Measurements from ENCODE around the gene ERICH4. TPM values are rescaled to one million over a fixed set of nuclear protein-coding genes. Genes with fewer than 3 reads are reported as not detected.
A peak's percentile ranks its signal among the peaks of the same experiment; 100 is the strongest.
"Not testable (repeated sequence)": the region's sequence is repeated elsewhere in the genome, so short reads cannot be mapped to it uniquely, and the experiment has no call there.

Gene ERICH4
- total RNA-seq, 1 donor from 2014 or later: not detected

DNA sequence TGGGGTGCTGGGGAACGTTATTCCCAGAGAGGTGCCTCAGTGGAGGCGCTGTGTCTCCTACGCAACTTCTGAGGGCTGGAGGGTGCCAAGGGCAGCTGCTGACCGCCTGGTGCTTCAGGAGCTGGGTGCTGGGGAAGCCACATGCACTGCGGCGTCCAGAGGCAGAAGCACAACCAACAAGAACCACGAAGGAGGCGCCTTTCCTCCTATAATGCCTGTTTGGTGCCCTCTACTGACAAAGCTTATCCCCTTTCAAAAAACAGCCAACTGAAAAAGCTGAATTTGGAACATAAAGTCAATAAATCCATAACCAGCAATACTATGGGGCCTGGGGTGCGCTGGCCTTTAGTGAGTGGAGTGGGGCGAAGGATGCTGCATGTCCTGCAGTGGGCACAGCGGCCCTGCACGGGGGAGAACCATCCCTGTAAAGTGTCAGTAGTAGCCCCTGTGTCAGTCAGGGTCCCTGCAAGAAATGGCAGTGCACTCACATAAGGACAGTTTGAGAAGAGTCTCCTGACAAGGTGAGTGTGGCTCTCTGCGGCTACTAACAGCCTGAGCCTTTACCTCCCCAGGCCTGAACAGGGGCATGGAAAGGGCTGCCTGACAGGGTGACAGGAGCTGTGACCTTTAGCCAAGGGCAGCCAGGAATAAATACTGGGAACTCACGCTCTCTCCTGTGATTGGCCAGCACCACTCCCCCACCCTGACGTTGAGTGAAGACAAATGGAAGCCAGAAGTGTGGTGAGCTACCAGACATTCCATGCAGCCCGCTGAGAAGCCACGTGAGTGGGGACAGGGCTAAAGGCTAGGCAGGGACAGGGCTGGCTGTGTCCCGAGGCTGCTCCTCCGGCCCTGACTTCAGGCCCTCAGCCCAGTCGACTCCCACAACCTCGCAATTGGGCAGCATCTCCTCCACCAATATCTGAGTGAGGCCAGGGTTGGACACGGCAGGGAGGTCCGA, 11.2 kb upstream of the ERICH4 start:
- peaks cover 22% of the 10 kb centered on the region for H3K4me1 Mint-ChIP-seq (ENCODE audit: low read depth)
- H3K27me3 Mint-ChIP-seq (ENCODE audit: low read depth): no peaks in the 10 kb centered on the region
- no peak overlapping the region for H3K4me3 Mint-ChIP-seq (ENCODE audit: low read depth)
- no peak for DNase-seq (ENCODE audit: low spot score)
- peaks cover 36% of the 10 kb centered on the region for H3K36me3 Mint-ChIP-seq (ENCODE audit: low read depth)
- H3K27ac Mint-ChIP-seq: no peak overlapping the region
- intact Hi-C loops (cut with micrococcal nuclease): no loop called here
- no peaks in the 10 kb centered on the region for H3K9me3 Mint-ChIP-seq

GRCh38 chr19:41433171-41433570, 9.8 kb upstream of the ERICH4 start:
- intact Hi-C loops (cut with micrococcal nuclease): no loop called here
- Mint-ChIP-seq H3K36me3 (ENCODE audit: low read depth) (peaks cover 43% of the 10 kb centered on the region), H3K27me3 (ENCODE audit: low read depth) (no peaks in the 10 kb centered on the region), H3K9me3 (no peaks in the 10 kb centered on the region), H3K4me3 (ENCODE audit: low read depth) (no peak overlapping the region), H3K27ac (no peak overlapping the region), H3K4me1 (ENCODE audit: low read depth) (peaks cover 14% of the 10 kb centered on the region)
- no peak for DNase-seq (ENCODE audit: low spot score)

- H3K4me3 Mint-ChIP-seq (ENCODE audit: low read depth): no peak overlapping the region
- no peaks in the 10 kb centered on the region for H3K9me3 Mint-ChIP-seq
- intact Hi-C loops (cut with micrococcal nuclease): no loop called here
- peaks cover 11% of the 10 kb centered on the region for H3K4me1 Mint-ChIP-seq (ENCODE audit: low read depth)
- peak overlapping the region; percentile 4 for H3K27ac Mint-ChIP-seq
- peaks cover 43% of the 10 kb centered on the region for H3K36me3 Mint-ChIP-seq (ENCODE audit: low read depth)
- DNase-seq (ENCODE audit: low spot score): no peak
- no peaks in the 10 kb centered on the region for H3K27me3 Mint-ChIP-seq (ENCODE audit: low read depth)
These were observed 8.5 kb upstream of the ERICH4 start for GRCh38 chr19:41434450-41434849.

GRCh38 chr19:41435376-41435775, 7.6 kb upstream of the ERICH4 start:
- H3K27me3 Mint-ChIP-seq (ENCODE audit: low read depth); DNase-seq (ENCODE audit: low spot score); H3K27ac Mint-ChIP-seq; intact Hi-C loops (cut with micrococcal nuclease); H3K4me3 Mint-ChIP-seq (ENCODE audit: low read depth); H3K9me3 Mint-ChIP-seq: not testable (repeated sequence)
- H3K36me3 Mint-ChIP-seq (ENCODE audit: low read depth): peaks cover 42% of the 10 kb centered on the region
- H3K4me1 Mint-ChIP-seq (ENCODE audit: low read depth): peaks cover 14% of the 10 kb centered on the region

- Mint-ChIP-seq H3K36me3 (ENCODE audit: low read depth) (peaks cover 39% of the 10 kb centered on the region), H3K4me3 (ENCODE audit: low read depth) (no peak overlapping the region), H3K4me1 (ENCODE audit: low read depth) (peaks cover 16% of the 10 kb centered on the region), H3K9me3 (no peaks in the 10 kb centered on the region), H3K27me3 (ENCODE audit: low read depth) (no peaks in the 10 kb centered on the region), H3K27ac (no peak overlapping the region)
- intact Hi-C loops (cut with micrococcal nuclease): no loop called here
- no peak for DNase-seq (ENCODE audit: low spot score)
These were observed 6.9 kb upstream of the ERICH4 start for GRCh38 chr19:41435936-41436673.

- Mint-ChIP-seq H3K4me1 (ENCODE audit: low read depth) (peaks cover 14% of the 10 kb centered on the region), H3K4me3 (ENCODE audit: low read depth) (no peak overlapping the region), H3K27ac (no peak overlapping the region), H3K36me3 (ENCODE audit: low read depth) (peaks cover 34% of the 10 kb centered on the region), H3K27me3 (ENCODE audit: low read depth) (no peaks in the 10 kb centered on the region), H3K9me3 (no peaks in the 10 kb centered on the region)
- no peak for DNase-seq (ENCODE audit: low spot score)
- intact Hi-C loops (cut with micrococcal nuclease): no loop called here
These were observed 6.3 kb upstream of the ERICH4 start for GRCh38 chr19:41436674-41436951.

DNA sequence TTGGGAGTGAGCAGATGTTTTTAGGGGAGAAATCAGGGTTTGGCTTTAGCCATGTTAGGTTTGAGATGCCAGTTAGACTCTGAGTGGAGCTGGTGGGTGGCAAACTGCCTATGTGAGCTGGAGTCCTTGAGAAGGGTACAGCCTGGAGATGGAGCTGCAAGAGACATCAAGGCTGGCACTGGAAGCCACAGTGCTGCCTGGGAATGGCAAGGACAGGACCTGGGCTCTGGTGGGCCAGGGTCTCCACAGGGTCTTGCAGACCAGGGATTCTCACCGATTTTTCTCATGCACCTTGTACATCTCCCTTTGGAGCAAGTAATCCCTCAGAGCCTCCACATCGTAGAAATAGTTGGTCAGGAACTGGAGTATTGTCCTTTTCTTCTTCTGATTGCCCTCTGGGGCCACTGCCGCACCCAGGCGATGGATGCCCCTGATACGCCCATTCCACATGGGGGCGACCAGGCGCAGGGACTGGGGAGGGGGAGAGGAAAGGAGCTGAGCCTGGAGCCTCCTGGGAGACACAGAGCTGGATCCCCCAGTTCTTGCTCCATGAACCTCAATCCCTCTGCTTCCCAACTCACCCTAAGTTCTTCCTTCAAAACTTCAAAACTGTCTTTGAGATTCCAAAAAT, 4.9 kb upstream of the ERICH4 start:
- no peak for DNase-seq (ENCODE audit: low spot score)
- Mint-ChIP-seq H3K27me3 (ENCODE audit: low read depth) (no peaks in the 10 kb centered on the region), H3K36me3 (ENCODE audit: low read depth) (peaks cover 19% of the 10 kb centered on the region), H3K9me3 (no peaks in the 10 kb centered on the region), H3K4me3 (ENCODE audit: low read depth) (peak overlapping the region; percentile 38), H3K27ac (peak overlapping the region; percentile 18), H3K4me1 (ENCODE audit: low read depth) (peaks cover 13% of the 10 kb centered on the region)
- intact Hi-C loops (cut with micrococcal nuclease): no loop called here

DNA sequence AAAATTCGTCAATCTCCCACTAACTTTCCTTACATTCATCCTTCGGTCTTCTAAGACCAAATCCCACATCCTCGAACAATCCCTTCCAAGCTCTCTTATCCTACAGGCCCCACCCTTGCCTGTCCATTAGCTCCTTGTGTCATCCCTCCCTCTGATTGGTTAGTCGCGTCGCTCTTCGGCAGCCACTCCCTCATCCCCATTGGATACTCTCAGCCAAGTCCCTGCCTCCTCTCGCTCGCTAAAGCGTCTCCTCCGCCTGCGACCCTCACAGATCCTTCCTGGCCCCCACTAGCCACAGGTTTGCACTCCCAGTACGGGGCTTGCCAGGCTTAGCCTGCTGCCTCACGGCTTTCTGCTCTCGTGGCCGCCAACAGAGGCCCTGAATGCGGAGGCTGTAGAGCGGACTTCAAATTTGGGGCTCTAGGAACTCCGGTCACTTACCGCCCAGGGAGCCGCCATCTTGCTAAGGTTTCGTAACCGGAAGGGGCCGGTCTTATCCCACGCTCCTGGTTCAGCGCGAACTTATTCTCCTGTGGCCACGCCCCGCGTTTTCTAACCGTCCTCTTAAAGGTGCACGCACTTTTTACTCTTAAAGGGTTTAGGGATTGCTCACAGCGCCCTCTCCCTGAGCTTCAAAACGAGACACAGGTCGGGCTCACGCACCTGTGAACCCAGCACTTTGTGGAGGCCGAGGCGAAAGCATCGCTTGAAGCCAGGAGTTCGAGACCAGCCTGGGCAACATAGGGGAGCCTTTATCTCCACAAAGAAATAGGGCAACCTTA, 3.3 kb upstream of the ERICH4 start, which contains the start of gene DMAC2:
Gene DMAC2, minus strand, starts transcription at position 472 of the 782 bp plus-strand sequence. Its CDS starts 13 bp downstream, at position 459.
- H3K4me3 Mint-ChIP-seq (ENCODE audit: low read depth): no peak within 1 kb of the TSS
- no peaks in the 10 kb centered on the region for H3K9me3 Mint-ChIP-seq
- H3K4me1 Mint-ChIP-seq (ENCODE audit: low read depth): peaks cover 10% of the 10 kb centered on the region
- H3K36me3 Mint-ChIP-seq (ENCODE audit: low read depth): peaks cover 15% of the 10 kb centered on the region
- DNase-seq (ENCODE audit: low spot score): peak; percentile 95
- no peak within 1 kb of the TSS for H3K27ac Mint-ChIP-seq
- intact Hi-C loops (cut with micrococcal nuclease): loop anchor here (1.0 kb wide), 1 partner anchor 42 kb away; the partner anchor contains the start of genes BCKDHA and EXOSC5
- no peaks in the 10 kb centered on the region for H3K27me3 Mint-ChIP-seq (ENCODE audit: low read depth)

DNA sequence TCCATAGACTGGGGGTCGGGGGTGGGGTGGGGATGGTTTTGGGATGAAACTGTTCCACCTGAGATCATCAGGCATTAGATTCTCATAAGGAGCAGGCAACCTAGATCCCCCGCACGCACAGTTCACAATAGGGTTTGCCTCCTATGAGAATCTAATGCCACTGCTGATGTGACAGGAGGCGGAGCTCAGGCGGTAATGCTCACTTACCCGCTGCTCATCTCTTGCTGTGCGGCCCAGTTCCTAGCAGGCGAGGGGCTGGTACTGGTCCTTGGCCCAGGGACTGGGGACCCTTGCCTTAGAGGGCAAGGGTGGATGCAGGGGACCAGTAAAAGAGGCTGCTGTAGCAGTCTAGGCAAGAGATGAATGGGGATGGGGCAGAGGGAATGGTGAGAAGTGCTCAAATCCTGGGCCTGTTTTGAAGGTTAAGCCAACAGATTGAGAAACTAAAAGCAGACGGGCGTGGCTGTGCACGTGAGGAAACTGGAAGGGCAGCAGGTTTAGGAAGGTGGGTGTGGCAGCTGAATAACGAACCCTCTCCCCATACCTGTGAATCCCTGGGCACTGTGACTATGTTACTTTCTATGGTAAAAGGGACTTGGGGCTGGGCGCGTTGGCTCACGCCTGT, 1.5 kb upstream of the ERICH4 start:
- Mint-ChIP-seq H3K27me3 (ENCODE audit: low read depth) (no peaks in the 10 kb centered on the region), H3K27ac (no peak overlapping the region), H3K36me3 (ENCODE audit: low read depth) (peaks cover 13% of the 10 kb centered on the region), H3K9me3 (no peaks in the 10 kb centered on the region), H3K4me1 (ENCODE audit: low read depth) (peaks cover 10% of the 10 kb centered on the region), H3K4me3 (ENCODE audit: low read depth) (no peak overlapping the region)
- no peak for DNase-seq (ENCODE audit: low spot score)
- intact Hi-C loops (cut with micrococcal nuclease): no loop called here

GRCh38 chr19:41443813-41444455, 978 bp downstream of the ERICH4 start:
- intact Hi-C loops (cut with micrococcal nuclease): no loop called here
- no peak overlapping the region for H3K27ac Mint-ChIP-seq

GRCh38 chr19:41445575-41445974, 2.6 kb downstream of the ERICH4 start:
- Mint-ChIP-seq H3K27me3 (ENCODE audit: low read depth) (peaks cover 3% of the 10 kb centered on the region), H3K4me3 (ENCODE audit: low read depth) (no peak overlapping the region), H3K36me3 (ENCODE audit: low read depth) (no peaks in the 10 kb centered on the region), H3K9me3 (no peaks in the 10 kb centered on the region), H3K27ac (no peak overlapping the region), H3K4me1 (ENCODE audit: low read depth) (peaks cover 11% of the 10 kb centered on the region)
- no peak for DNase-seq (ENCODE audit: low spot score)
- intact Hi-C loops (cut with micrococcal nuclease): no loop called here

More at GRCh38 chr19:41443813-41444455, 978 bp downstream of the ERICH4 start:
- H3K27me3 Mint-ChIP-seq (ENCODE audit: low read depth): peaks cover 3% of the 10 kb centered on the region
- no peak overlapping the region for H3K4me3 Mint-ChIP-seq (ENCODE audit: low read depth)
- no peaks in the 10 kb centered on the region for H3K36me3 Mint-ChIP-seq (ENCODE audit: low read depth)
- no peak for DNase-seq (ENCODE audit: low spot score)
- no peaks in the 10 kb centered on the region for H3K9me3 Mint-ChIP-seq
- H3K4me1 Mint-ChIP-seq (ENCODE audit: low read depth): peaks cover 8% of the 10 kb centered on the region
